HepG2 (cell line): ENCODE data around the gene LYSMD2. TPM values are rescaled to one million over a fixed set of nuclear protein-coding genes. Genes with fewer than 3 reads are reported as not detected.

Source experiments
- ATAC-seq: fragments of 200-7000 bp; cut with Tn5 transposase; 3 replicates; pipeline ENCODE4 v1.9.1; 2020; ENCODE audit warnings: mild to moderate bottlenecking, moderate library complexity
- BruUV-seq: library from RNA; stranded (reverse); fragments of 400-500 nt; replicated peaks from 2 replicates; lab custom pipeline; 2021; lab: Mats Ljungman, UMichigan
- CTCF ChIA-PET: fragments of 300-600 bp; formaldehyde crosslinking; extraction: SDS; loops from one replicate; lab custom pipeline; 2021; ENCODE audit warnings: low total read pairs, inconsistent platforms, low intra/inter-chr PET ratio; lab: Yijun Ruan, JAX
- POLR2A ChIA-PET: fragments of 350-600 bp; sonication (Branson Sonifier 250); formaldehyde crosslinking; loops from one replicate; lab custom pipeline; 2020; ENCODE audit warnings: antibody characterized with exemption, inconsistent platforms; lab: Yijun Ruan, JAX
- DNase-seq: peaks from one replicate; pipeline ENCODE4 v3.0.0-alpha.2; 2015; ENCODE audit warnings: low spot score
- FAIRE-seq: peaks from 3 replicates; lab custom pipeline; 2011; peaks lifted over from hg19 to GRCh38; lab: Jason Lieb, UNC
- H2AFZ ChIP-seq: one replicate; pipeline ENCODE4 v1.6.1; 2011; ENCODE audit warnings: low read length, inconsistent platforms
- H3K27ac ChIP-seq: fragments of 300-600 bp; 3 replicates; pipeline ENCODE4 v1.8.0; 2011; ENCODE audit warnings: mixed run types, mild to moderate bottlenecking, mixed read lengths, low read length, inconsistent platforms; ENCODE audit not compliant: insufficient read depth; ENCODE audit errors: extremely low read length
- H3K27me3 ChIP-seq, 2 experiments: fragments of 200-600 bp in 1 of 2; 2 replicates in 1 of 2; 3 replicates in 1 of 2; pipeline versions ENCODE4 v1.6.0 to v1.8.0; 2011; ENCODE audit warnings: low read length in 2 of 2, mild to moderate bottlenecking in 2 of 2, moderate library complexity in 2 of 2, inconsistent platforms in 1 of 2; ENCODE audit not compliant: insufficient read depth in 2 of 2, control insufficient read depth in 1 of 2
- H3K36me3 ChIP-seq, 2 experiments: fragments of 200-600 bp in 1 of 2; replicated peaks in 1 of 2; 2 replicates in 1 of 2; 3 replicates in 1 of 2; pipeline versions ENCODE4 v1.5.1 to v1.8.0; 2011; ENCODE audit warnings: low read length in 2 of 2, inconsistent platforms in 1 of 2; ENCODE audit not compliant: insufficient read depth in 2 of 2, control insufficient read depth in 1 of 2
- H3K4me1 ChIP-seq: 2 replicates; pipeline ENCODE4 v1.5.1; 2012; ENCODE audit warnings: low read length, inconsistent platforms; ENCODE audit not compliant: insufficient read depth
- H3K4me2 ChIP-seq: 2 replicates; pipeline ENCODE4 v1.6.0; 2011; ENCODE audit warnings: low read depth, low read length, inconsistent platforms
- H3K4me3 ChIP-seq, 3 experiments: fragments of 200-600 bp in 1 of 3; sonication (generic), shearing (Covaris generic) in 1 of 3; replicated peaks in 1 of 3; 2 replicates each; pipeline ENCODE4 v1.5.1; 2011 to 2016; ENCODE audit warnings: low read length in 3 of 3, inconsistent platforms in 2 of 3, low read depth in 2 of 3, mild to moderate bottlenecking in 2 of 3, control low read depth in 1 of 3, mixed read lengths in 1 of 3; ENCODE audit not compliant: insufficient read depth in 1 of 3
- H3K79me2 ChIP-seq: one replicate; pipeline ENCODE4 v1.6.1; 2011; ENCODE audit warnings: low read length, inconsistent platforms; ENCODE audit not compliant: insufficient read depth
- H3K9ac ChIP-seq: 2 replicates; pipeline ENCODE4 v1.6.0; 2011; ENCODE audit warnings: mild to moderate bottlenecking, low read depth, low read length, inconsistent platforms; ENCODE audit not compliant: insufficient read depth
- H3K9me3 ChIP-seq: 2 replicates; pipeline ENCODE4 v1.5.1; 2012; ENCODE audit warnings: mild to moderate bottlenecking, low read length
- H4K20me1 ChIP-seq: 2 replicates; pipeline ENCODE4 v1.6.0; 2011; ENCODE audit warnings: inconsistent platforms, mild to moderate bottlenecking, low read length, moderate library complexity; ENCODE audit not compliant: insufficient read depth
- DMAP1 ChIP-seq: IDR thresholded peaks from 2 replicates; pipeline ENCODE4 v1.6.1; 2016
- GABPB1 ChIP-seq: IDR thresholded peaks from 2 replicates; pipeline ENCODE4 v1.6.1; 2016; ENCODE audit warnings: mild to moderate bottlenecking, missing genetic modification reagents, moderate library complexity, missing compliant biosample characterization
- KLF15 ChIP-seq: sonication (generic); formaldehyde crosslinking; IDR thresholded peaks from 2 replicates; pipeline ENCODE4 v1.8.1; 2023; ENCODE audit warnings: borderline replicate concordance, mild to moderate bottlenecking, inconsistent platforms, missing genetic modification reagents, mixed read lengths
- NFRKB ChIP-seq: fragments of 450-650 bp; IDR thresholded peaks from 2 replicates; pipeline ENCODE4 v1.6.1; 2017
- NPAS2 ChIP-seq: sonication (generic); formaldehyde crosslinking; IDR thresholded peaks from 2 replicates; pipeline ENCODE4 v1.8.0; 2022; ENCODE audit warnings: mild to moderate bottlenecking, missing genetic modification reagents, borderline replicate concordance
- NR2F6 ChIP-seq, 2 experiments: IDR thresholded peaks; 2 replicates each; pipeline ENCODE4 v1.6.1; 2016; ENCODE audit warnings: antibody characterized with exemption in 1 of 2, mild to moderate bottlenecking in 1 of 2
- PCBP1 ChIP-seq: fragments of 200-400 bp; formaldehyde crosslinking; IDR thresholded peaks from 2 replicates; pipeline ENCODE4 v1.6.1; 2017; ENCODE audit warnings: mild to moderate bottlenecking, low read depth, low read length, borderline replicate concordance
- ZNF317 ChIP-seq: sonication (generic); formaldehyde crosslinking; IDR thresholded peaks from 2 replicates; pipeline ENCODE4 v1.5.0; 2020; ENCODE audit warnings: mild to moderate bottlenecking, missing genetic modification reagents
- ZNF354B ChIP-seq: sonication (generic); formaldehyde crosslinking; IDR thresholded peaks from 2 replicates; pipeline ENCODE4 v1.8.0; 2022; ENCODE audit warnings: mild to moderate bottlenecking, missing genetic modification reagents
- WGBS: methylation state at CpG from one replicate; pipeline ENCODE4 v1.1.6; 2017; ENCODE audit warnings: low lambda C conversion rate; 5-methylcytosine and 5-hydroxymethylcytosine counted together
- in situ Hi-C: cut with HindIII; loops from 2 replicates; pipeline ENCODE4 v1.10.0; 2017; ENCODE audit warnings: low pct_unique_long_range_greater_than_20kb; ENCODE audit not compliant: extremely low pct_ligation_motif_present
- intact Hi-C: fragments of 100-400 bp; cut with micrococcal nuclease; formaldehyde crosslinking; loops from one replicate; pipeline ENCODE4 v1.10.0; 2022; ENCODE audit not compliant: unreplicated experiment
- polyA plus RNA-seq, 8 experiments: library from polyadenylated mRNA; depleted of rRNA in 3 of 8; stranded (reverse) in 7 of 8; unstranded in 1 of 8; fragments of >200 nt; fragmentation: Illumina TruSeq in 4 of 8; extraction: Trizol in 4 of 8; gene quantifications; 2 replicates each; pipeline versions ENCODE4 v1.2.1 to v1.2.3, GENCODE V29; 2011 to 2016; ENCODE audit warnings: low read depth in 4 of 8, missing spikeins in 1 of 8, mixed read lengths in 1 of 8; ENCODE audit not compliant: insufficient read depth in 1 of 8
- total RNA-seq, 5 experiments: library from RNA; depleted of rRNA; stranded (reverse); fragments of >200 nt; fragmentation: Illumina TruSeq; extraction: Trizol; gene quantifications; 2 replicates each; pipeline ENCODE4 v1.2.3, GENCODE V29; 2016; ENCODE audit warnings: low read depth in 1 of 5
- TF ChIP-seq, protein P1 (sequence below): sonication (generic); formaldehyde crosslinking; IDR thresholded peaks from 2 replicates; pipeline ENCODE4 v1.5.0; 2020; ENCODE audit warnings: missing genetic modification reagents, mild to moderate bottlenecking, borderline replicate concordance
- TF ChIP-seq, protein P2 (sequence below): sonication (generic); formaldehyde crosslinking; IDR thresholded peaks from 2 replicates; pipeline ENCODE4 v1.4.0; 2020; ENCODE audit warnings: missing genetic modification reagents

The LYSMD2 gene
- total and polyA plus RNA-seq, 2 of the 13 experiments (the other 11 are each of a cell fraction or from before 2014, with no cell fraction given), result 0.05 to 0.27 TPM

DNA sequence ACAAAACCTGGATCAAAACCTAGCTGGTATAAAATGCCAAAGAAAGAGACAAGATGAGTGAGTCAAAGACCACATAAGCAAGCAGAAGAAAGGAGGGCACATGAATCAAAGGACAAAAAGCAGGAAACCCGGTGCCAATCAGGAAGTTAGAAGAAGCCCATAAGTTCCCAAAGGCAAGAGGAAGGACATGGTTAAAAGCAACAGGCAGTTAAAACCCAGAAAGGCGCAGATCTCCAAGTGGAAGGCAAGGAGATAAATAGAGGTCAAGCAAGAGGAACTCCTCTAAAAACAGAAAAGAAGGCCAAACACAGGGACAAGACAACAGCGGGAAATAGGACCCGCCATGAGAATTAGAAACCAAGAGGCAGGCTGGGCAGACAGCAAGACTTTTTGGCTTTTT is 18.3 kb upstream of the LYSMD2 start:
- FAIRE-seq, result no peak
- POLR2A ChIA-PET, result no interaction called here
- no peak for TF ChIP-seq ZNF354B
- no peak for TF ChIP-seq DMAP1
- TF ChIP-seq NR2F6 (IDR thresholded peaks at IDR 0.05), result no peak
- no peak for TF ChIP-seq NR2F6 (CRISPR knock-in tag; IDR thresholded peaks at IDR 0.05)
- TF ChIP-seq, protein P1, sequence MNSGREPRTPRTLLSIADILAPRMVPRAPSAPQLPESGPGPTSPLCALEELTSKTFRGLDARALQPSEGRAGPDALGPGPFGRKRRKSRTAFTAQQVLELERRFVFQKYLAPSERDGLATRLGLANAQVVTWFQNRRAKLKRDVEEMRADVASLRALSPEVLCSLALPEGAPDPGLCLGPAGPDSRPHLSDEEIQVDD (CRISPR knock-in tag), result no peak
- TF ChIP-seq KLF15 (CRISPR knock-in tag), result no peak
- TF ChIP-seq ZNF317, result no peak
- TF ChIP-seq NPAS2 (CRISPR knock-in tag), result no peak
- TF ChIP-seq, protein P2, sequence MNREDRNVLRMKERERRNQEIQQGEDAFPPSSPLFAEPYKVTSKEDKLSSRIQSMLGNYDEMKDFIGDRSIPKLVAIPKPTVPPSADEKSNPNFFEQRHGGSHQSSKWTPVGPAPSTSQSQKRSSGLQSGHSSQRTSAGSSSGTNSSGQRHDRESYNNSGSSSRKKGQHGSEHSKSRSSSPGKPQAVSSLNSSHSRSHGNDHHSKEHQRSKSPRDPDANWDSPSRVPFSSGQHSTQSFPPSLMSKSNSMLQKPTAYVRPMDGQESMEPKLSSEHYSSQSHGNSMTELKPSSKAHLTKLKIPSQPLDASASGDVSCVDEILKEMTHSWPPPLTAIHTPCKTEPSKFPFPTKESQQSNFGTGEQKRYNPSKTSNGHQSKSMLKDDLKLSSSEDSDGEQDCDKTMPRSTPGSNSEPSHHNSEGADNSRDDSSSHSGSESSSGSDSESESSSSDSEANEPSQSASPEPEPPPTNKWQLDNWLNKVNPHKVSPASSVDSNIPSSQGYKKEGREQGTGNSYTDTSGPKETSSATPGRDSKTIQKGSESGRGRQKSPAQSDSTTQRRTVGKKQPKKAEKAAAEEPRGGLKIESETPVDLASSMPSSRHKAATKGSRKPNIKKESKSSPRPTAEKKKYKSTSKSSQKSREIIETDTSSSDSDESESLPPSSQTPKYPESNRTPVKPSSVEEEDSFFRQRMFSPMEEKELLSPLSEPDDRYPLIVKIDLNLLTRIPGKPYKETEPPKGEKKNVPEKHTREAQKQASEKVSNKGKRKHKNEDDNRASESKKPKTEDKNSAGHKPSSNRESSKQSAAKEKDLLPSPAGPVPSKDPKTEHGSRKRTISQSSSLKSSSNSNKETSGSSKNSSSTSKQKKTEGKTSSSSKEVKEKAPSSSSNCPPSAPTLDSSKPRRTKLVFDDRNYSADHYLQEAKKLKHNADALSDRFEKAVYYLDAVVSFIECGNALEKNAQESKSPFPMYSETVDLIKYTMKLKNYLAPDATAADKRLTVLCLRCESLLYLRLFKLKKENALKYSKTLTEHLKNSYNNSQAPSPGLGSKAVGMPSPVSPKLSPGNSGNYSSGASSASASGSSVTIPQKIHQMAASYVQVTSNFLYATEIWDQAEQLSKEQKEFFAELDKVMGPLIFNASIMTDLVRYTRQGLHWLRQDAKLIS, result no peak
- no peak for TF ChIP-seq GABPB1 (CRISPR knock-in tag)
- TF ChIP-seq PCBP1, result no peak
- TF ChIP-seq NFRKB, result no peak

More for the DNA sequence above, 18.3 kb upstream of the LYSMD2 start:
- H3K4me3 ChIP-seq, result no peak overlapping the region
- H3K27me3 ChIP-seq, result peaks cover 4 to 48% of the 10 kb centered on the region in 2 experiments; a peak in 4 of 5 replicates
- H4K20me1 ChIP-seq, result no peaks in the 10 kb centered on the region
- DNase-seq, result no peak
- no peak overlapping the region for H3K27ac ChIP-seq
- no peak overlapping the region for H2AFZ ChIP-seq
- CTCF ChIA-PET, result no interaction called here
- H3K9ac ChIP-seq, result no peak overlapping the region
- intact Hi-C loops (no loop called here), in situ Hi-C loops (no loop called here)
- WGBS, result 23% methylated on average over 4 of the region's 4 CpGs
- H3K36me3 ChIP-seq, result no peaks in the 10 kb centered on the region
- no TSS peak for BruUV-seq
- no peaks in the 10 kb centered on the region for H3K9me3 ChIP-seq
- no peak for ATAC-seq
- no peaks in the 10 kb centered on the region for H3K4me1 ChIP-seq
- no peak overlapping the region for H3K4me2 ChIP-seq
- H3K79me2 ChIP-seq, result no peaks in the 10 kb centered on the region
